ENCODE data around the gene TDP2. TPM values are rescaled to one million over a fixed set of nuclear protein-coding genes. Genes with fewer than 3 reads are reported as not detected.

TDP2 gene
- total RNA-seq, 2 experiments from 2014 or later: 63.9 to 64.6 TPM

GRCh38 chr6:24631671-24632070 lies 35.0 kb downstream of the TDP2 start:
- TF ChIP-seq CTCF (IDR thresholded peaks at IDR 0.05): no peak
- Mint-ChIP-seq H3K27ac (no peak overlapping the region), H3K4me1 (ENCODE audit: low read depth) (no peaks in the 10 kb centered on the region), H3K36me3 (ENCODE audit: low read depth) (no peaks in the 10 kb centered on the region), H3K27me3 (peaks cover 27% of the 10 kb centered on the region), H3K4me3 (no peak overlapping the region), H3K9me3 (peaks cover 3% of the 10 kb centered on the region)
- ATAC-seq (ENCODE audit: poor library complexity): no peak
- Histone ChIP-seq H3K4me3 (ENCODE audit: low read length) (no peak overlapping the region), H3K27ac (ENCODE audit: low read depth in 1 of 2, low read length in 2 of 2) (no peak overlapping the region), H3K9me3 (ENCODE audit: control insufficient read depth in 1 of 2, insufficient read depth in 1 of 2, low read length in 2 of 2) (no peaks in the 10 kb centered on the region), H3K27me3 (ENCODE audit: control insufficient read depth in 1 of 2, insufficient read depth in 2 of 2, low read length in 2 of 2) (no peaks in the 10 kb centered on the region), H3K36me3 (ENCODE audit: insufficient read depth, low read length) (no peaks in the 10 kb centered on the region), H3K4me1 (ENCODE audit: insufficient read depth, low read length) (no peaks in the 10 kb centered on the region)
- ChIA-PET POLR2A (no interaction called here), CTCF (no interaction called here)
- intact Hi-C loops (cut with DNase I, micrococcal nuclease): no loop called here
- no peak for DNase-seq

- peaks cover 23% of the 10 kb centered on the region for H3K27me3 Mint-ChIP-seq
- H3K27ac ChIP-seq (ENCODE audit: low read depth in 1 of 2, low read length in 2 of 2): no peak overlapping the region
- CTCF ChIA-PET: no interaction called here
Observed at GRCh38 chr6:24630856-24631505, 35.7 kb downstream of the TDP2 start.

GRCh38 chr6:24621626-24622289 lies 44.9 kb downstream of the TDP2 start:
- Mint-ChIP-seq H3K27me3 (no peaks in the 10 kb centered on the region), H3K9me3 (no peaks in the 10 kb centered on the region), H3K4me3 (no peak overlapping the region), H3K36me3 (ENCODE audit: low read depth) (no peaks in the 10 kb centered on the region), H3K4me1 (ENCODE audit: low read depth) (no peaks in the 10 kb centered on the region), H3K27ac (no peak overlapping the region)
- CTCF ChIA-PET: no interaction called here
- Histone ChIP-seq H3K4me1 (ENCODE audit: insufficient read depth, low read length) (no peaks in the 10 kb centered on the region), H3K9me3 (ENCODE audit: control insufficient read depth in 1 of 2, insufficient read depth in 1 of 2, low read length in 2 of 2) (no peaks in the 10 kb centered on the region), H3K27me3 (ENCODE audit: control insufficient read depth in 1 of 2, insufficient read depth in 2 of 2, low read length in 2 of 2) (no peaks in the 10 kb centered on the region), H3K4me3 (ENCODE audit: low read length) (no peak overlapping the region), H3K36me3 (ENCODE audit: insufficient read depth, low read length) (no peaks in the 10 kb centered on the region), H3K27ac (ENCODE audit: low read depth in 1 of 2, low read length in 2 of 2) (no peak overlapping the region)
- intact Hi-C loops (cut with DNase I, micrococcal nuclease): no loop called here
- POLR2A ChIA-PET: no interaction called here
- ATAC-seq (ENCODE audit: poor library complexity) (no peak), DNase-seq (no peak)
- no peak for TF ChIP-seq CTCF (IDR thresholded peaks at IDR 0.05)

More at GRCh38 chr6:24630856-24631505, 35.7 kb downstream of the TDP2 start:
- no peaks in the 10 kb centered on the region for H3K27me3 ChIP-seq (ENCODE audit: control insufficient read depth in 1 of 2, insufficient read depth in 2 of 2, low read length in 2 of 2)
- H3K9me3 ChIP-seq (ENCODE audit: control insufficient read depth in 1 of 2, insufficient read depth in 1 of 2, low read length in 2 of 2): no peaks in the 10 kb centered on the region
- TF ChIP-seq CTCF (IDR thresholded peaks at IDR 0.05): no peak
- no peaks in the 10 kb centered on the region for H3K4me1 Mint-ChIP-seq (ENCODE audit: low read depth)
- no peaks in the 10 kb centered on the region for H3K4me1 ChIP-seq (ENCODE audit: insufficient read depth, low read length)
- H3K36me3 ChIP-seq (ENCODE audit: insufficient read depth, low read length): no peaks in the 10 kb centered on the region
- POLR2A ChIA-PET: no interaction called here
- ATAC-seq (ENCODE audit: poor library complexity) (no peak), DNase-seq (no peak)
- no peak overlapping the region for H3K4me3 ChIP-seq (ENCODE audit: low read length)
- H3K4me3 Mint-ChIP-seq: no peak overlapping the region
- no peaks in the 10 kb centered on the region for H3K36me3 Mint-ChIP-seq (ENCODE audit: low read depth)
- no peak overlapping the region for H3K27ac Mint-ChIP-seq
- H3K9me3 Mint-ChIP-seq: peaks cover 3% of the 10 kb centered on the region
- intact Hi-C loops (cut with DNase I, micrococcal nuclease): no loop called here

Measured in CD4-positive, alpha-beta T cell (primary cell).